Hepatocyte (in vitro differentiated cells): ENCODE measurements around the gene TXNRD2. TPM values are rescaled to one million over a fixed set of nuclear protein-coding genes. Genes with fewer than 3 reads are reported as not detected.

Experiments
- DNase-seq: peaks from one replicate; pipeline ENCODE4 v3.0.0-alpha.2; 2016; ENCODE audit warnings: low spot score
- H2AFZ ChIP-seq: fragments of 200-600 bp; sonication (generic); 2 replicates; pipeline ENCODE4 v1.6.0; 2016; ENCODE audit warnings: antibody characterized with exemption, mild to moderate bottlenecking
- H3K27ac ChIP-seq: fragments of 200-600 bp; sonication (generic); 2 replicates; pipeline ENCODE4 v1.5.1; 2016; ENCODE audit warnings: mild to moderate bottlenecking
- H3K27me3 ChIP-seq: fragments of 200-600 bp; sonication (generic); 2 replicates; pipeline ENCODE4 v1.6.1; 2016
- H3K36me3 ChIP-seq: fragments of 200-600 bp; sonication (generic); replicated peaks from 2 replicates; pipeline ENCODE4 v1.5.1; 2016; ENCODE audit warnings: low read depth; ENCODE audit not compliant: insufficient read depth
- H3K4me1 ChIP-seq: fragments of 200-600 bp; sonication (generic); 2 replicates; pipeline ENCODE4 v1.5.1; 2016; ENCODE audit warnings: mild to moderate bottlenecking, moderate library complexity; ENCODE audit not compliant: insufficient read depth
- H3K4me2 ChIP-seq: fragments of 200-600 bp; sonication (generic); 2 replicates; pipeline ENCODE4 v1.6.0; 2016
- H3K4me3 ChIP-seq: fragments of 200-600 bp; sonication (generic); 2 replicates; pipeline ENCODE4 v1.5.1; 2016; ENCODE audit warnings: mild to moderate bottlenecking
- H3K79me2 ChIP-seq: fragments of 200-600 bp; sonication (generic); 2 replicates; pipeline ENCODE4 v1.6.0; 2017; ENCODE audit warnings: mild to moderate bottlenecking
- H3K9me2 ChIP-seq: fragments of 200-600 bp; sonication (generic); replicated peaks from 2 replicates; pipeline ENCODE4 v1.6.0; 2017; ENCODE audit warnings: mild to moderate bottlenecking; ENCODE audit not compliant: insufficient read depth
- H3K9me3 ChIP-seq: fragments of 200-600 bp; sonication (generic); 2 replicates; pipeline ENCODE4 v1.5.1; 2016; ENCODE audit warnings: low read depth, mild to moderate bottlenecking
- H4K20me1 ChIP-seq: fragments of 200-600 bp; sonication (generic); 2 replicates; pipeline ENCODE4 v1.6.0; 2016; ENCODE audit warnings: mild to moderate bottlenecking; ENCODE audit not compliant: insufficient read depth, poor library complexity, severe bottlenecking
- CTCF ChIP-seq: fragments of 200-600 bp; sonication (generic); IDR thresholded peaks from 2 replicates; pipeline ENCODE4 v1.5.1; 2016; ENCODE audit warnings: antibody characterized with exemption, mild to moderate bottlenecking; ENCODE audit not compliant: poor library complexity
- EZH2 ChIP-seq: fragments of 200-600 bp; sonication (generic); IDR thresholded peaks from 2 replicates; pipeline ENCODE4 v1.6.1; 2016; ENCODE audit warnings: antibody characterized with exemption, mild to moderate bottlenecking, borderline replicate concordance
- EZH2phosphoT487 ChIP-seq: fragments of 200-600 bp; sonication (generic); IDR thresholded peaks from one replicate; pipeline ENCODE4 v1.6.1; 2018; ENCODE audit warnings: antibody characterized with exemption, mild to moderate bottlenecking, low read depth, moderate library complexity; ENCODE audit not compliant: unreplicated experiment, severe bottlenecking
- whole genome bisulfite sequencing: methylation state at CpG from one replicate; pipeline ENCODE4 v1.1.6; 2016; ENCODE audit warnings: low lambda C conversion rate; ENCODE audit errors: missing lambda C conversion rate; 5-methylcytosine and 5-hydroxymethylcytosine counted together
- polyA plus RNA-seq: library from polyadenylated mRNA; unstranded; fragments of >200 nt; fragmentation: Nextera tagmentation; extraction: Ambion mirVana; gene quantifications from 2 replicates; pipeline ENCODE4 v1.2.1, GENCODE V29; 2016
- total RNA-seq: library from RNA; depleted of rRNA; stranded (reverse); fragments of >200 nt; gene quantifications from 2 replicates; pipeline ENCODE4 v1.2.3, GENCODE V29; 2014

The TXNRD2 gene
- total and polyA plus RNA-seq, 2 experiments from 2014 or later, result 0.60 to 2.1 TPM

GRCh38 chr22:19879643-19879991 lies 62.0 kb downstream of the TXNRD2 start:
- no peaks in the 10 kb centered on the region for H3K9me3 ChIP-seq
- DNase-seq, result no peak
- H4K20me1 ChIP-seq, result no peaks in the 10 kb centered on the region
- H3K4me1 ChIP-seq, result peaks cover 18% of the 10 kb centered on the region
- H3K27ac ChIP-seq, result no peak overlapping the region
- H3K27me3 ChIP-seq, result no peaks in the 10 kb centered on the region
- TF ChIP-seq EZH2phosphoT487 (no peak), EZH2 (no peak), CTCF (no peak)
- no peak overlapping the region for H3K4me3 ChIP-seq
- no peaks in the 10 kb centered on the region for H3K36me3 ChIP-seq
- no peaks in the 10 kb centered on the region for H3K79me2 ChIP-seq
- H3K4me2 ChIP-seq, result no peak overlapping the region
- 83% methylated on average over 2 of the region's 4 CpGs for WGBS
- no peaks in the 10 kb centered on the region for H3K9me2 ChIP-seq
- H2AFZ ChIP-seq, result no peak overlapping the region

GRCh38 chr22:19879246-19879570 lies 62.4 kb downstream of the TXNRD2 start:
- WGBS, result 95% methylated on average over 13 of the region's 13 CpGs
- DNase-seq, result no peak
- no peaks in the 10 kb centered on the region for H3K9me2 ChIP-seq
- no peaks in the 10 kb centered on the region for H4K20me1 ChIP-seq
- TF ChIP-seq EZH2 (no peak), CTCF (no peak), EZH2phosphoT487 (no peak)
- no peaks in the 10 kb centered on the region for H3K36me3 ChIP-seq
- H3K27ac ChIP-seq, result no peak overlapping the region
- H3K9me3 ChIP-seq, result no peaks in the 10 kb centered on the region
- no peaks in the 10 kb centered on the region for H3K79me2 ChIP-seq
- H3K4me1 ChIP-seq, result peaks cover 18% of the 10 kb centered on the region
- H3K4me2 ChIP-seq, result no peak overlapping the region
- H3K27me3 ChIP-seq, result no peaks in the 10 kb centered on the region
- no peak overlapping the region for H3K4me3 ChIP-seq
- no peak overlapping the region for H2AFZ ChIP-seq

- Histone ChIP-seq H3K27me3 (no peaks in the 10 kb centered on the region), H3K9me3 (no peaks in the 10 kb centered on the region), H3K4me1 (peaks cover 18% of the 10 kb centered on the region), H3K4me3 (no peak overlapping the region), H3K36me3 (no peaks in the 10 kb centered on the region), H4K20me1 (no peaks in the 10 kb centered on the region), H3K9me2 (no peaks in the 10 kb centered on the region), H3K27ac (no peak overlapping the region), H3K79me2 (no peaks in the 10 kb centered on the region), H3K4me2 (no peak overlapping the region), H2AFZ (no peak overlapping the region)
- TF ChIP-seq EZH2phosphoT487, result no peak
- no peak for TF ChIP-seq EZH2
- no peak for DNase-seq
- 78% methylated on average over 16 of the region's 16 CpGs for WGBS
These were observed 63.0 kb downstream of the TXNRD2 start for GRCh38 chr22:19878461-19879245.

- peaks cover 18% of the 10 kb centered on the region for H3K4me1 ChIP-seq
- no peak overlapping the region for H2AFZ ChIP-seq
- no peak overlapping the region for H3K27ac ChIP-seq
- H3K4me2 ChIP-seq, result no peak overlapping the region
- H4K20me1 ChIP-seq, result no peaks in the 10 kb centered on the region
- no peaks in the 10 kb centered on the region for H3K9me3 ChIP-seq
- TF ChIP-seq CTCF (no peak), EZH2phosphoT487 (no peak), EZH2 (no peak)
- no peaks in the 10 kb centered on the region for H3K36me3 ChIP-seq
- WGBS, result 79% methylated on average over 20 of the region's 20 CpGs
- H3K9me2 ChIP-seq, result no peaks in the 10 kb centered on the region
- no peak overlapping the region for H3K4me3 ChIP-seq
- H3K27me3 ChIP-seq, result no peaks in the 10 kb centered on the region
- no peak for DNase-seq
- no peaks in the 10 kb centered on the region for H3K79me2 ChIP-seq
These were observed 63.8 kb downstream of the TXNRD2 start for GRCh38 chr22:19877626-19878339.
